GM21528 (cell line): ENCODE data around the gene GCSAM.

Source experiments
- ATAC-seq: cut with Tn5 transposase; IDR thresholded peaks from one replicate; pipeline ENCODE4 v1.9.1; 2021; ENCODE audit warnings: mild to moderate bottlenecking, moderate library complexity; ENCODE audit not compliant: unreplicated experiment, low FRiP score

Gene GCSAM

GRCh38 chr3:112132975-112133448 lies at the start of gene GCSAM:
TSS of gene GCSAM (minus strand) at chr3:112133248. CDS start at chr3:112133120, 128 bp downstream.
- peak; percentile 80 for ATAC-seq

GRCh38 chr3:112175646-112176045 lies 42.6 kb upstream of the GCSAM start:
- ATAC-seq: no peak

GRCh38 chr3:112175037-112175436 lies 42.0 kb upstream of the GCSAM start:
- no peak for ATAC-seq

- ATAC-seq: no peak
Measured at GRCh38 chr3:112171144-112171543, 38.1 kb upstream of the GCSAM start.

- ATAC-seq: no peak
Measured at GRCh38 chr3:112170046-112170445, 37.0 kb upstream of the GCSAM start.

- ATAC-seq: no peak
Measured at GRCh38 chr3:112167758-112168157, 34.7 kb upstream of the GCSAM start.

- no peak for ATAC-seq
Measured at GRCh38 chr3:112149136-112149535, 16.1 kb upstream of the GCSAM start.

GRCh38 chr3:112143689-112144088 lies 10.6 kb upstream of the GCSAM start:
- ATAC-seq: no peak

GRCh38 chr3:112143251-112143650 lies 10.2 kb upstream of the GCSAM start:
- ATAC-seq: no peak

GRCh38 chr3:112141293-112141692 lies 8.2 kb upstream of the GCSAM start:
- no peak for ATAC-seq

- ATAC-seq: no peak
Measured at GRCh38 chr3:112140584-112140983, 7.5 kb upstream of the GCSAM start.

- no peak for ATAC-seq
Measured at GRCh38 chr3:112138219-112138969, 5.3 kb upstream of the GCSAM start.

GRCh38 chr3:112137781-112138180 lies 4.7 kb upstream of the GCSAM start:
- no peak for ATAC-seq

GRCh38 chr3:112136959-112137693 lies 4.1 kb upstream of the GCSAM start:
- ATAC-seq: peak; percentile 29

GRCh38 chr3:112136046-112136445 lies 3.0 kb upstream of the GCSAM start:
- ATAC-seq: no peak

GRCh38 chr3:112134335-112135124 lies 1.5 kb upstream of the GCSAM start:
- no peak for ATAC-seq

GRCh38 chr3:112133626-112134334 lies 732 bp upstream of the GCSAM start:
- ATAC-seq: no peak

GRCh38 chr3:112132554-112132953 lies 494 bp downstream of the GCSAM start:
- no peak for ATAC-seq

- no peak for ATAC-seq
Measured at GRCh38 chr3:112132088-112132487, 960 bp downstream of the GCSAM start.

- no peak for ATAC-seq
Measured at GRCh38 chr3:112131111-112131510, 1.9 kb downstream of the GCSAM start.
